GM12878 (cell line): ENCODE data around the gene PDCD5. TPM values are rescaled to one million over a fixed set of nuclear protein-coding genes. Genes with fewer than 3 reads are reported as not detected.

Experiments
- ATAC-seq: fragments of 200-7000 bp; cut with Tn5 transposase; 3 replicates; pipeline ENCODE4 v1.9.1; 2020; ENCODE audit warnings: mild to moderate bottlenecking, moderate library complexity
- BruUV-seq: library from RNA; stranded (reverse); fragments of 400-500 nt; replicated peaks from 2 replicates; lab custom pipeline; 2021; lab: Mats Ljungman, UMichigan
- CTCF ChIA-PET: fragments of 300-600 bp; sonication (Branson Sonifier 250); formaldehyde crosslinking; extraction: SDS; loops from one replicate; lab custom pipeline; 2021; ENCODE audit warnings: inconsistent platforms; lab: Yijun Ruan, JAX
- POLR2A ChIA-PET: fragments of 350-600 bp; formaldehyde crosslinking; extraction: SDS; loops from one replicate; lab custom pipeline; 2021; ENCODE audit warnings: inconsistent platforms; lab: Charles Lee
- RAD21 ChIA-PET: fragments of 300-600 bp; sonication (Branson Sonifier 250); formaldehyde crosslinking; loops from one replicate; lab custom pipeline; 2023; ENCODE audit warnings: antibody characterized with exemption; ENCODE audit not compliant: unreplicated experiment; lab: Charles Lee
- SMC1A ChIA-PET: fragments of 300-600 bp; sonication (Branson Sonifier 250); formaldehyde crosslinking; loops from one replicate; lab custom pipeline; 2023; ENCODE audit not compliant: unreplicated experiment, uncharacterized antibody; lab: Charles Lee
- DNase-seq: peaks from one replicate; pipeline ENCODE4 v3.0.0-alpha.2; 2011; ENCODE audit warnings: low read depth, low spot score
- FAIRE-seq: peaks from 3 replicates; lab custom pipeline; 2011; peaks lifted over from hg19 to GRCh38; lab: Jason Lieb, UNC
- H2AFZ ChIP-seq: 2 replicates; pipeline ENCODE4 v1.6.0; 2011; ENCODE audit warnings: low read depth, low read length, control low read depth; ENCODE audit not compliant: control insufficient read depth
- H3K27ac ChIP-seq: 2 replicates; pipeline ENCODE4 v1.5.1; 2011; ENCODE audit warnings: control low read depth; ENCODE audit not compliant: control insufficient read depth, insufficient read depth
- H3K27me3 ChIP-seq, 2 experiments: replicated peaks in 1 of 2; 2 replicates each; pipeline versions ENCODE4 v1.6.0 to v1.6.1; 2011; ENCODE audit warnings: low read length in 1 of 2; ENCODE audit not compliant: control insufficient read depth in 2 of 2, insufficient read depth in 2 of 2
- H3K36me3 ChIP-seq, 2 experiments: 2 replicates each; pipeline ENCODE4 v1.5.1; 2011; ENCODE audit warnings: low read length in 1 of 2; ENCODE audit not compliant: control insufficient read depth in 2 of 2, insufficient read depth in 2 of 2
- H3K4me1 ChIP-seq: 2 replicates; pipeline ENCODE4 v1.6.1; 2011; ENCODE audit warnings: mild to moderate bottlenecking, low read length, moderate library complexity, mixed read lengths; ENCODE audit not compliant: control insufficient read depth, insufficient read depth
- H3K4me2 ChIP-seq: 2 replicates; pipeline ENCODE4 v1.6.0; 2011; ENCODE audit warnings: control low read depth; ENCODE audit not compliant: control insufficient read depth, insufficient read depth
- H3K4me3 ChIP-seq: fragments of 200-600 bp; sonication (generic); 2 replicates; pipeline ENCODE4 v1.5.1; 2016
- H3K79me2 ChIP-seq: 2 replicates; pipeline ENCODE4 v1.6.0; 2011; ENCODE audit warnings: low read length; ENCODE audit not compliant: control insufficient read depth, insufficient read depth
- H3K9ac ChIP-seq: 2 replicates; pipeline ENCODE4 v1.8.0; 2011; ENCODE audit warnings: low read length, control low read depth, mixed read lengths; ENCODE audit not compliant: control insufficient read depth, insufficient read depth
- H3K9me3 ChIP-seq: replicated peaks from 3 replicates; pipeline ENCODE4 v1.5.1; 2011; ENCODE audit warnings: mild to moderate bottlenecking, low read length; ENCODE audit not compliant: control insufficient read depth, insufficient read depth
- H4K20me1 ChIP-seq: 2 replicates; pipeline ENCODE4 v1.6.0; 2011; ENCODE audit not compliant: control insufficient read depth, insufficient read depth
- CHD1 ChIP-seq: IDR thresholded peaks from 2 replicates; pipeline ENCODE4 v1.6.1; 2012; ENCODE audit warnings: low read depth, low read length, improper control_type of control experiment
- CREM ChIP-seq: IDR thresholded peaks from 2 replicates; pipeline ENCODE4 v1.6.1; 2014; ENCODE audit warnings: antibody characterized with exemption, low read depth
- E4F1 ChIP-seq: fragments of 450-650 bp; IDR thresholded peaks from 2 replicates; pipeline ENCODE4 v1.6.1; 2018; ENCODE audit warnings: borderline replicate concordance, mild to moderate bottlenecking; ENCODE audit not compliant: partially characterized antibody
- HCFC1 ChIP-seq: fragments of 150-350 bp; IDR thresholded peaks from 2 replicates; pipeline ENCODE4 v1.6.1; 2014; ENCODE audit warnings: low read length
- KAT2A ChIP-seq: conservative IDR thresholded peaks from 2 replicates; pipeline ENCODE4 v1.6.1; 2011; ENCODE audit warnings: low read depth, low read length; ENCODE audit not compliant: control insufficient read depth
- MYB ChIP-seq: fragments of 150-350 bp; IDR thresholded peaks from 2 replicates; pipeline ENCODE4 v1.6.1; 2014; ENCODE audit warnings: mild to moderate bottlenecking, low read depth, low read length, borderline replicate concordance
- SMAD5 ChIP-seq: IDR thresholded peaks from 2 replicates; pipeline ENCODE4 v1.6.1; 2016; ENCODE audit warnings: antibody characterized with exemption, low read depth
- SUZ12 ChIP-seq: fragments of 200-600 bp; sonication (generic); IDR thresholded peaks from one replicate; pipeline ENCODE4 v1.6.1; 2018; ENCODE audit warnings: antibody characterized with exemption, mild to moderate bottlenecking; ENCODE audit not compliant: unreplicated experiment
- ZNF384 ChIP-seq: IDR thresholded peaks from 2 replicates; pipeline ENCODE4 v1.6.1; 2012; ENCODE audit warnings: low read depth, mild to moderate bottlenecking, low read length, improper control_type of control experiment, borderline replicate concordance
- WGBS: methylation state at CpG from one replicate; pipeline ENCODE4 v1.1.6; 2016; ENCODE audit warnings: low lambda C conversion rate; ENCODE audit not compliant: insufficient replicate concordance, insufficient coverage; ENCODE audit errors: missing lambda C conversion rate; 5-methylcytosine and 5-hydroxymethylcytosine counted together
- in situ Hi-C: fragments of 300-500 bp; cut with MboI; formaldehyde crosslinking; loops from 9 replicates; pipeline ENCODE4 v1.14.3; 2018; ENCODE audit warnings: mixed read lengths
- intact Hi-C: fragments of 100-400 bp; cut with micrococcal nuclease; formaldehyde crosslinking; loops from one replicate; pipeline ENCODE4 v1.14.2; 2022; ENCODE audit not compliant: unreplicated experiment
- polyA plus RNA-seq, 11 experiments: library from polyadenylated mRNA; depleted of rRNA in 4 of 11; unstranded in 6 of 11; stranded (reverse) in 5 of 11; fragments of >200 nt; fragmentation: Nextera tagmentation in 4 of 11; fragmentation: Illumina TruSeq in 1 of 11; extraction: Ambion mirVana in 4 of 11; extraction: Trizol in 1 of 11; gene quantifications; 1 replicate in 1 of 11; 2 replicates in 10 of 11; pipeline versions ENCODE4 v1.2.1 to v1.2.3, GENCODE V29; 2011 to 2016; ENCODE audit warnings: inconsistent platforms in 2 of 11, missing spikeins in 2 of 11, low read depth in 1 of 11
- total RNA-seq, 4 experiments: library from RNA; depleted of rRNA in 3 of 4; stranded (reverse); fragments of >200 nt in 3 of 4; fragmentation: Illumina TruSeq in 1 of 4; extraction: Trizol in 1 of 4; gene quantifications; 2 replicates each; pipeline versions ENCODE4 v1.2.1 to v1.2.3, GENCODE V29; 2013 to 2021
- TF ChIP-seq, protein P1 (sequence below): fragments of 450-650 bp; conservative IDR thresholded peaks from 2 replicates; pipeline ENCODE4 v1.6.1; 2017; ENCODE audit warnings: mild to moderate bottlenecking, moderate library complexity
- TF ChIP-seq, protein P2 (sequence below): fragments of 450-650 bp; IDR thresholded peaks from 2 replicates; pipeline ENCODE4 v1.6.1; 2016; ENCODE audit warnings: mild to moderate bottlenecking
- TF ChIP-seq, protein P3 (sequence below): fragments of 450-650 bp; IDR thresholded peaks from 2 replicates; pipeline ENCODE4 v1.6.1; 2016; ENCODE audit warnings: mild to moderate bottlenecking

The PDCD5 gene
- total and polyA plus RNA-seq, 10 of the 15 experiments (the other 5 are each of a cell fraction or from before 2014, with no cell fraction given) = 124 to 556 (median 227) TPM

DNA sequence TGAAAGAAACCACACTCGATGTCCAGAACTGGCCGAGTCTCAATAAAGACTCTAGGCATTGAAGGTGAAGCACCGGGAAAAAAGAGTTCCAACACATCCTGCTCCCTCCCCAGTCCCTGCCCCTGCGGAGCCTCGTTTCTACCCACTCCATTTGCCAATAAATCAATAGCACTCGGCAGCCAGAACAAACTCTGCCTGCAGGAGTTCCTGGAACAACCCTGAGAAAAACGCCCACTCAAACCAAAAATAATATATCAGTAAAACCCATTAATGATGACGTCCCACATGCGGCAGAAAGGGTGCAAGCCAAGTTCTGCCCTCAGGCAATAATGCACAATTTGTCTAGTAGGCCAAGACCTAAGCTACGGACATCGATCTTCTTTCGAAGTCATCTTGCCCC, 41.0 kb downstream of the PDCD5 start:
- RAD21 ChIA-PET = no interaction called here
- SMC1A ChIA-PET = no interaction called here
- in situ Hi-C loops = no loop called here
- Histone ChIP-seq H3K4me2 (no peak overlapping the region), H3K4me3 (no peak overlapping the region), H3K27ac (no peak overlapping the region), H3K9ac (no peak overlapping the region), H3K36me3 (peaks cover 0 to 16% of the 10 kb centered on the region in 2 experiments), H3K79me2 (no peaks in the 10 kb centered on the region), H3K4me1 (no peaks in the 10 kb centered on the region), H3K9me3 (no peaks in the 10 kb centered on the region), H3K27me3 (no peaks in the 10 kb centered on the region), H2AFZ (no peak overlapping the region), H4K20me1 (no peaks in the 10 kb centered on the region)
- FAIRE-seq (no peak), ATAC-seq (no peak), DNase-seq (no peak)
- CTCF ChIA-PET = no interaction called here
- 84% methylated on average over 12 of the region's 12 CpGs for WGBS
- intact Hi-C loops = no loop called here
- POLR2A ChIA-PET = no interaction called here
- BruUV-seq = no TSS peak
- TF ChIP-seq, protein P1, sequence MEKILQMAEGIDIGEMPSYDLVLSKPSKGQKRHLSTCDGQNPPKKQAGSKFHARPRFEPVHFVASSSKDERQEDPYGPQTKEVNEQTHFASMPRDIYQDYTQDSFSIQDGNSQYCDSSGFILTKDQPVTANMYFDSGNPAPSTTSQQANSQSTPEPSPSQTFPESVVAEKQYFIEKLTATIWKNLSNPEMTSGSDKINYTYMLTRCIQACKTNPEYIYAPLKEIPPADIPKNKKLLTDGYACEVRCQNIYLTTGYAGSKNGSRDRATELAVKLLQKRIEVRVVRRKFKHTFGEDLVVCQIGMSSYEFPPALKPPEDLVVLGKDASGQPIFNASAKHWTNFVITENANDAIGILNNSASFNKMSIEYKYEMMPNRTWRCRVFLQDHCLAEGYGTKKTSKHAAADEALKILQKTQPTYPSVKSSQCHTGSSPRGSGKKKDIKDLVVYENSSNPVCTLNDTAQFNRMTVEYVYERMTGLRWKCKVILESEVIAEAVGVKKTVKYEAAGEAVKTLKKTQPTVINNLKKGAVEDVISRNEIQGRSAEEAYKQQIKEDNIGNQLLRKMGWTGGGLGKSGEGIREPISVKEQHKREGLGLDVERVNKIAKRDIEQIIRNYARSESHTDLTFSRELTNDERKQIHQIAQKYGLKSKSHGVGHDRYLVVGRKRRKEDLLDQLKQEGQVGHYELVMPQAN = no peak
- TF ChIP-seq, protein P2, sequence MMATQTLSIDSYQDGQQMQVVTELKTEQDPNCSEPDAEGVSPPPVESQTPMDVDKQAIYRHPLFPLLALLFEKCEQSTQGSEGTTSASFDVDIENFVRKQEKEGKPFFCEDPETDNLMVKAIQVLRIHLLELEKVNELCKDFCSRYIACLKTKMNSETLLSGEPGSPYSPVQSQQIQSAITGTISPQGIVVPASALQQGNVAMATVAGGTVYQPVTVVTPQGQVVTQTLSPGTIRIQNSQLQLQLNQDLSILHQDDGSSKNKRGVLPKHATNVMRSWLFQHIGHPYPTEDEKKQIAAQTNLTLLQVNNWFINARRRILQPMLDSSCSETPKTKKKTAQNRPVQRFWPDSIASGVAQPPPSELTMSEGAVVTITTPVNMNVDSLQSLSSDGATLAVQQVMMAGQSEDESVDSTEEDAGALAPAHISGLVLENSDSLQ = no peak
- TF ChIP-seq SUZ12 = no peak
- TF ChIP-seq SMAD5 = no peak
- TF ChIP-seq CHD1 = no peak
- TF ChIP-seq KAT2A = no peak
- TF ChIP-seq ZNF384 = no peak
- TF ChIP-seq CREM = no peak
- TF ChIP-seq, protein P3, sequence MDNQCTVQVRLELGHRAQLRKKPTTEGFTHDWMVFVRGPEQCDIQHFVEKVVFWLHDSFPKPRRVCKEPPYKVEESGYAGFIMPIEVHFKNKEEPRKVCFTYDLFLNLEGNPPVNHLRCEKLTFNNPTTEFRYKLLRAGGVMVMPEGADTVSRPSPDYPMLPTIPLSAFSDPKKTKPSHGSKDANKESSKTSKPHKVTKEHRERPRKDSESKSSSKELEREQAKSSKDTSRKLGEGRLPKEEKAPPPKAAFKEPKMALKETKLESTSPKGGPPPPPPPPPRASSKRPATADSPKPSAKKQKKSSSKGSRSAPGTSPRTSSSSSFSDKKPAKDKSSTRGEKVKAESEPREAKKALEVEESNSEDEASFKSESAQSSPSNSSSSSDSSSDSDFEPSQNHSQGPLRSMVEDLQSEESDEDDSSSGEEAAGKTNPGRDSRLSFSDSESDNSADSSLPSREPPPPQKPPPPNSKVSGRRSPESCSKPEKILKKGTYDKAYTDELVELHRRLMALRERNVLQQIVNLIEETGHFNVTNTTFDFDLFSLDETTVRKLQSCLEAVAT = no peak
- TF ChIP-seq E4F1 = no peak
- TF ChIP-seq HCFC1 = no peak
- no peak for TF ChIP-seq MYB
- TF ChIP-seq, all 136 proteins: peak for 0
